ENCODE data around the gene WDFY1. TPM values are rescaled to one million over a fixed set of nuclear protein-coding genes. Genes with fewer than 3 reads are reported as not detected.

WDFY1 gene
- total RNA-seq, 3 donors from 2014 or later: 49.0 to 66.7 (median 65.8) TPM

- H3K4me3 ChIP-seq: no peak overlapping the region
- H3K4me1 ChIP-seq (ENCODE audit: low read depth): no peaks in the 10 kb centered on the region
- H3K36me3 ChIP-seq (ENCODE audit: low read depth): no peaks in the 10 kb centered on the region
- intact Hi-C loops (cut with DNase I, micrococcal nuclease): no loop called here
- no peaks in the 10 kb centered on the region for H3K9me3 ChIP-seq
- TF ChIP-seq CTCF (IDR thresholded peaks at IDR 0.05): no peak
- no peak for DNase-seq
- ATAC-seq: no peak
Observed at GRCh38 chr2:223920109-223920508, 25.0 kb downstream of the WDFY1 start.

GRCh38 chr2:223918671-223919134 is 26.4 kb downstream of the WDFY1 start:
- H3K9me3 ChIP-seq: no peaks in the 10 kb centered on the region
- no peak overlapping the region for H3K4me3 ChIP-seq
- no peaks in the 10 kb centered on the region for H3K36me3 ChIP-seq (ENCODE audit: low read depth)
- no peak for TF ChIP-seq CTCF (IDR thresholded peaks at IDR 0.05)
- ATAC-seq: no peak
- no peaks in the 10 kb centered on the region for H3K4me1 ChIP-seq (ENCODE audit: low read depth)
- intact Hi-C loops (cut with DNase I, micrococcal nuclease): no loop called here
- no peak for DNase-seq

GRCh38 chr2:223916181-223916920 is 28.8 kb downstream of the WDFY1 start:
- Histone ChIP-seq H3K4me1 (ENCODE audit: low read depth) (no peaks in the 10 kb centered on the region), H3K4me3 (no peak overlapping the region), H3K9me3 (no peaks in the 10 kb centered on the region), H3K36me3 (ENCODE audit: low read depth) (no peaks in the 10 kb centered on the region)
- no peak for TF ChIP-seq CTCF (IDR thresholded peaks at IDR 0.05)
- no peak for ATAC-seq
- DNase-seq: no peak
- intact Hi-C loops (cut with DNase I, micrococcal nuclease): no loop called here

GRCh38 chr2:223915071-223915470 is 30.1 kb downstream of the WDFY1 start:
- no peaks in the 10 kb centered on the region for H3K4me1 ChIP-seq (ENCODE audit: low read depth)

GRCh38 chr2:223914324-223914723 is 30.8 kb downstream of the WDFY1 start:
- intact Hi-C loops (cut with DNase I, micrococcal nuclease): no loop called here
- Histone ChIP-seq H3K9me3 (no peaks in the 10 kb centered on the region), H3K4me3 (no peak overlapping the region), H3K36me3 (ENCODE audit: low read depth) (no peaks in the 10 kb centered on the region), H3K4me1 (ENCODE audit: low read depth) (no peaks in the 10 kb centered on the region)
- ATAC-seq (peak; percentile 19), DNase-seq (no peak)
- TF ChIP-seq CTCF (IDR thresholded peaks at IDR 0.05): no peak

More at GRCh38 chr2:223915071-223915470, 30.1 kb downstream of the WDFY1 start:
- ATAC-seq: no peak
- H3K4me3 ChIP-seq: no peak overlapping the region
- TF ChIP-seq CTCF (IDR thresholded peaks at IDR 0.05): no peak
- intact Hi-C loops (cut with DNase I, micrococcal nuclease): no loop called here
- DNase-seq: no peak
- no peaks in the 10 kb centered on the region for H3K9me3 ChIP-seq
- H3K36me3 ChIP-seq (ENCODE audit: low read depth): no peaks in the 10 kb centered on the region
